ENCODE results near the gene SSMEM1.
"Not testable (repeated sequence)": the region's sequence is repeated elsewhere in the genome, so short reads cannot be mapped to it uniquely, and the experiment has no call there.

The SSMEM1 gene, protein sequence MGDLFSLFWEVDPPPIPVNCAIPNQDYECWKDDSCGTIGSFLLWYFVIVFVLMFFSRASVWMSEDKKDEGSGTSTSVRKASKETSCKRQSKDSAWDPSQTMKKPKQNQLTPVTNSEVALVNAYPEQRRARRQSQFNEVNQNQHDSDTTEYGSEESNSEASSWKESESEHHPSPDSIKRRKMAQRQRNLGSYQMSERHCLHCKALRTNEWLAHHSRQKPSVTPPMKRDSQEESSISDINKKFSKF

DNA sequence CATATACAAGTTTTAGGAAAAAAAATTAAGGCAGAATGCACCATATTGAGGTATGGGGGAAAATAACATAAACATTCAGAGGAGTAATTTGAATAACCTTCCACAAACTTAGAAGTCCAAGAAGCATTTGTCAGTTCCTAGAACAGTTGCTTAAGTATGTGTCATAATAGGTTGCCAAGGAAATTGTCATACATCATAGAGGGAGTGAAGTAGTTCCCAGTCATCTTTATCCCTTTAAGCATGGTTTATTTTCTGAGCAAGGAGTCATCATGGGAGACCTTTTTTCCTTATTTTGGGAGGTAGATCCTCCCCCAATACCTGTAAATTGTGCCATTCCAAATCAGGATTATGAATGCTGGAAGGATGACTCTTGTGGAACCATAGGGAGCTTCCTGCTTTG, at the start of gene SSMEM1:
Gene SSMEM1 (plus strand): TSS at position 219 of the 400 bp plus-strand sequence. CDS start 51 bp downstream, at position 270.
- DNase-seq: no peak

DNA sequence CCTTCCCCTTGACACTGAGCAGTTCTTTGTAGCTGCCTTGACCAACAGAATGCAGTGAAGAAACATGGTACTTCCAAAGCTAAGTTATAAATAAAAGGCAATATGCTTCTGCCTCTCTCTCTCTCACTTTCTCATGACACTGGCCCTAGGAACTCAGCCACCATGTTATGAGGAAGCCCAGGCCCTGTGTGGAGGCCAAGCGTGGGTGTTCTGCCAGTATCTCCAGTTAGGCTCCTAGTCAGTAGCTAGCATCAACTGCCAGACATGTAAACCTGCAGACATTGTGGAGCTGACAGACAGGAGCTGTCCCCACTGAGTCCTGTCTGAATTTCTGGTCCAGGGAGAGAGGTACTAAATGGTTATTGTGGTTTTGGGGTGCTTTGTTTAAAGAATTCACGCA, 47.6 kb upstream of the SSMEM1 start:
- DNase-seq: no peak

DNA sequence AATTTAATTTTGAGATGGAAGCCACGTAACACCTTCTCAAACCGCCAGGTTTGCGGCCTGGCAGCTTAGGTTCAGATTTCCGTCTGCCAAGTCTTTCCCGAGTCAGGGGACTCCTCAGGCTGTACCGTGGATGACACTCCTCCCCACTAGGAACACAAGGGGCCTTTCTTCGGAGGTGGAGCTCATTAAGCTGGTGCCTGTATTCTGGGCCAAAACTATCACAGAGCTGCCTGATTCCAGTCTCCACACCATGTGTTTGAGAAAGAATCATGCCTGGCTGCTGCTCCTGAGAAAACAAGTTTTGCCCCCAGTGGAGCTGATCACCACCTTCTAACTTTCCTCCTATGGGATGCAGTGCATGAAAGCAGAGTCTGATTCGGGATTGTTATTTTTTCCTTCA, 47.2 kb upstream of the SSMEM1 start:
- DNase-seq: no peak

DNA sequence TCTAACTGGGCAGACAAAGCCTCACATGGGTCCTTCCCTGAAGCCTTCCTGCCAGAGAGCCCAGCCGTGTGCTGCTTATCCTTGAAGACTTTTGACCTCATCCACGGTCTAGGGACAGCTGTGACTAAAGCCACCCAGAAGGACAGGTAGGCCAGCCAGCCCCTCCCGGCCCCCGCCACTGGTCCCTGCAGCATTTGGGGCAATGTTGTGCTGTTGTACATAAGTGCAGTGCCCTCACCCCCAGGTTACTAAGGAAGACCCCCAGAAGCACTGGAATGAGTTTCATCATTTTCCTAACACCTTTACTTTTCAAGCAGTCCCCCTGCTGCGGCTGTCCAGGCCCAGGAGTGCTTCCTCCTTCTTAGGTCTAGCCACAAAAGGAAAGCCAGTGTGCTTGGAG, 45.5 kb upstream of the SSMEM1 start:
- no peak for DNase-seq

DNA sequence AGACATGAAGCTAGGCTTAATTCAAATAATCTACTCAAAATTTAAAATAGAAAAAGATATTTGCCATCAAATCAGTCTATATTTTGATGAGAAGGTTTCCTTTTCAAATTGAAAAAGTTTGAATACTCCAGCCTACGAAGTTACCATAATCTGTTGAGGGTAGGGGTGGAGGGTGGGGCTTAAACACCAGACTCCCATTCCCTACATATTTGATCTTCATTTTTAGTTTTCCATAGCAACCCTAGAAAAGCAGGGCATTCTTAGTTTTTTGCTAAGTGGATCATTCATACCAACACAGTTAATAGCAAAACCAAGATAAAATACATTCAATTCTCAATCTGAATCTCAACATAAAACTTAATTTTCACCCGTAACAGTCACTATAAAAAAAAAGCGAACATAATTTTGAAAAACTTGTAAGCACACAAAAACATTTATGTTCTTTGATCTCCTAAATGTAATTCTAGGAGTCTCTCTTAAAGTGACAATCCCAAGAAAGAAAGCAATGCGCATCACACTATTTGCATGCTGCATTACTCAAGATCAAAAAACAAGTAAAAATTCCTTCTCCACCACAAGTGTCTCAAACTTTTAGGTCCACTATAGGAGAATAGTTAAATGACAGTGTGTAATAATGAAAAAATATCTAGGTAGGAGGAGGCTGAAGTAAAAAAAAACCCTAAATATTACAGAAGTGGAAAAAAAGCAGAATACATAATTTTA, 33.3 kb upstream of the SSMEM1 start:
- DNase-seq: no peak

DNA sequence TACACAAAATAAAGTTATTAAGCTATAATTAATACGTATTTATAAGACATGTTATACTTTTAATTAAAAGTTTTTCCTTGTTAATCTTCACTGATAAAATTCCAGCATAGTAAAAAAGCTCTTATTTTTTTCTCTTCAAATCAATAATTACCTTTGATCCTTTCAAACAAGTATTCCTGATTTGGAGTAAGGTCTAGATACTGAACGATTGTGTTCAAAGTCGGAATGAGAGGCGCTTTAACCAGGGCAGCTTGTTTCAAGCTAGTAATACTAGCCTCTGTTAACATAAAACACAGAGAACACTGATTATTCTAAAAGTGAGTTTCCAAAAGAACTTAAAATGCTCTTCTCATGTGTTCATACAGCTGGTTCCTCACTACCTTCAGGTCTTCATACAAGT, 29.4 kb upstream of the SSMEM1 start:
- DNase-seq: no peak

DNA sequence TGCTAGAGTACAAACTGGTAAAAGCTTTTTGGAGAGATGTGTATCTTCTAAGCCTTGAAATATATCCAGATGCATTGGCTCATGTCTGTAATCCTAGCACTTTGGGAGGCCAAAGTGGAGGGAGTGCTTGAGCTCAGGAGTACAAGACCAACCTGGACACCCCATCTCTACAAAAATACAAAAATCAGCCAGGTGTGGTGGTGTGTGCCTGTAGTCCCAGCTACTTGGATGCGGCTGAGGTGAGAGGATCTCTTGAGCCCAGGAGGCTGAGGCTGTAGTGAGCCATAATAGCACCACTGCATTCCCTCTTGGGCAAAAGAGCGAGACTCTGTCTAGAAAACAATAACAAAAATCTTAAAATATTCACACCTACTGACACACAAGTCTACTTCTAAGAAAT, 28.0 kb upstream of the SSMEM1 start:
- DNase-seq: no peak

DNA sequence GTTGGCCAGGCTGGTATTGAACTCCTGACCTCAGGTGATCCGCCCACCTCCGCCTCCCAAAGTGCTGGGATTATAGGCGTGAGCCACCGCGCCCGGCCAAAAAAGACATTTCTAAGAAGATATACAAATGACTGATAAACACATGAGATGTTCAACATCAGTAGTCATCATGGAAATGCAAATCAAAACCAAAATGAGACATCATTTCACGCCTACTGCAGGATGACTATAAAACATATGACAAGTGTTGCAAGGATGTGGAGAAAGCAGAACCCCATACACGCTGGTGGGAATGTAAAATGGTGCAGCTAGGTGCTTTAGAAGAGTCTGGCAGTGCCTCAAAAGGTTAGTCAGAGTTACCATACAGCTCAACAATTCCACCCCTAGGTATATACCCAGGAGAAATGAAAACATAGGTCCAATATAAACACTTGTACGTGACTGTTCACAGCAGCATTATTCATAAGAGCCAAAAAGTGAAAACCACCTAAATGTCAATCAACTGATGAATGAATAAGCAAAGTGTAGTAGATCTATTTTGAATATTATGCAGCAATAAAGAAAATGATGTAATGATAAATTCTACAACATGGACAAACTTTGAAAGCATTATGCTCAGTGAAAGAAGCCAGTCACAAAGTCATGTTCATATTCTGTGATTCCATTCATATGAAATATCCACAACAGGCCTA, 26.9 kb upstream of the SSMEM1 start:
- DNase-seq: no peak

DNA sequence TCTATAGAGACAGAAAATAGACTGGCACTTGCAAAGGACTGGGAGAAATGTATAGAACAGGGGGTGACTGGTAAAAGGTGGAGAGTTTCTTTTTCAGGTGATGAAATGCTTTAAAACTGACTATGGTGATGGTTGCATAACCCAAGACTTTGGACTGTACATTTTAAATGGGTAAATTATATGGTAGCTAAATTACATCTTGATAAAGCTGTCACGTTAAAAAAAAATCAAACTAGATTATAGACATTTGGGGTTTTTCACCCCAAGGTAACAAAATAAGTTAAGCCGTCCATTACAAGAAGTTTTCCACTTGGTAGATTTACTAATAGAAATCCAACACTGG, 26.4 kb upstream of the SSMEM1 start:
- DNase-seq: no peak

DNA sequence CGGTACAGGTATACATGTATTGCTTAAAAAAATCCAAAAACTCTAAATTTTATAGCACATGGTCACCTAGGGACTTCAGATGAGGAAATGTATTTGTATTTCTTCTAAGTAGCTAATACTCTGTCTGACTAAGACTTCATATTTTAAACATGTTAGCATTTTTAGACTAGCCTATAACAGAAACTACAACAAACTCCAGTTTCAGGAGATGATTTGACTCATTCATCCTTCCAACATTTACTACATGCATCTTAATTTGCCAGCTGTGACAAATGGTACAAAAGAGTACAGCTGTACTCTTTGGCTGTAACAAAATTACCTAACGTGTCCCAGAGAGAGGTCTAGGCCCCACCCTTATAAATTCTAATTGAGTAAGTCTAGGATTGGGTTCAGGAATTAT, 24.7 kb upstream of the SSMEM1 start:
- no peak for DNase-seq

DNA sequence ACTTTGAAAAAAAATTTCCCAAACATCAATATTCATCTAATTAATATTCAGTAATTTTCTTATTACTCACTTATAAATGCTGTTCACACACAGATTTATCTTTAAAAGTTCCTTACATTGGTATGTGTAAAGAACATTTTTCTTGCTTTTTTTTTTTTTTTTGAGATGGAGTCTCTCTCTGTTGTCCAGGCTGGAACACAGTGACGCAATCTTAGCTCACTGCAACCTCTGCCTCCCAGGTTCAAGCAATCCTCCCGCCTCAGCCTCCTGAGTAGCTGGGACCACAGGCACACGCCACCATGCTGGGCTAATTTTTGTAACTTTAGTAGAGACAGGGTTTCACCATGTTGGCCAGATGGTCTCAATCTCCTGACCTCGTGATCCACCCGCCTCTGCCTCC, 23.3 kb upstream of the SSMEM1 start:
- DNase-seq: not testable (repeated sequence)

DNA sequence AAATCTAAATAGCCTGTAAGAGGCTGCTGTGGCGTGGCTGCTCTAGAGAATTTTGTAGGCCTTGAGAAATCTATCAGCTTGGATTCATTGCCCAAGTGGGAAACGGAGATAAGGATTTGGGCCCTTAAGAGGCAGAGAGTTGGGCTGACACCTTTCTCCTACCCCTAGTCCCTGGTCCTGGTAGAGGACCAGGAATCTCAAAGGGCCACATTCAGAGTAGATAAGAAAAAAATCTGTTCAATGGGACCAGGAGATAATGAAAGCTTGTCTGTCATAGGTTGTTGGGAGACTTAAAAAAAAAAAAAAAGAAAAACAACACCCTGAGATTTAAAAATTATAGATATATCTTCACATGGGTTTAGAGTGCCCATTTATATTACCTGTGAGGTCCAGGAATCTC, 20.3 kb upstream of the SSMEM1 start:
- no peak for DNase-seq

DNA sequence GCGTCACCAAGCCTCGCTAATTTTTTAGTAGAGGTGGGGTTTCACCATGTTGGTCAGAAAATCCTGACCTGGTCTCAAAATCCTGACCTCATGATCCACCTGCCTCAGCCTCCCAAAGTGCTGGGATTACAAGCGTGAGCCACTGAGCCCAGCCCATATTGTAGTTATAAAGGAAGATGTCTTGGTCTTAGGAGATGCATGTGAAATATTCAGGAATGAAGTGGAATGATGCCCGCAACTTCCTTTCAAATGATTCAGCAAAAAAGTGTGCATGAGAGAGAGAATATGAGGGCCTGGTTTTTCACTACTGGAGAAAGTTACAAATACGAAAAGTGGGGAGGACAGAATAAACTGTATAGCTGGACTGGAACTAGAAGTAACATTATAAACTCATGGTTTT, 18.3 kb upstream of the SSMEM1 start:
- no peak for DNase-seq

DNA sequence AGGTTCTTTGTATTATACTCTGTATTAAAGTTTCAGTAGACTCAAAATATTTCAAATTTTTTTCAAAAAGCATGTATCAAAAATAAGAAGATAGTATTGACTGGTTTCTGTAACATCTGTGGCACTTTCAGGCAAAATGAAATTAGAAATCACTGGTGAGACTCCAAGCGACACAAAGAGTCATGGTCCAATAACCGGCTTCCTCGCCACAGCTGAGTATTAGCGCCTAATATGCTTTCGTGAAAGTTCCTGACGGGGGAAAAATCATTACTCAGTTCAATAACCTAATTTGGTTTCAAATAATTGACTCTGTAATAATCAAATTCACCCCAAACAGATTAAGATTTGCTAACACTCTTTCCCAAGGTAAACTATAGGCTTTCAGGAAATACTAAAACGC, 15.9 kb upstream of the SSMEM1 start:
- no peak for DNase-seq

DNA sequence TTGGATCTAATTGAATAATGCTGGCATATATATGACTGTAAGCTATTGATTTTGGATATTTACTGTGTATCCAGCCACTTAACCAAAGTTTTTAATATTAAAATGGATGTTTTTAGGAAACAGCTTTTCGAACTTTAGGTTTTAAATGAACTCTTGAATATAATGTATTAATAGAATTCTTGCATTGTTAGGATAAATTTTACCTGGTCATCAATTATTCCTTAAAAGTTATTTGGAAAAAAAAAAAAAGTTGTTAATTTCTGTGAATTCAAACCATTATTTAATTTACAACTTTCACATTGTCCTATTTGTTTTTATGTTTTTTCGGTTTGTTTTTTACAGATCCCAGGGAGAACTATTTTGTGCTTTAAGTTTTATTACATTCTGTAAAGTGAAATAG, 12.3 kb upstream of the SSMEM1 start:
- no peak for DNase-seq

DNA sequence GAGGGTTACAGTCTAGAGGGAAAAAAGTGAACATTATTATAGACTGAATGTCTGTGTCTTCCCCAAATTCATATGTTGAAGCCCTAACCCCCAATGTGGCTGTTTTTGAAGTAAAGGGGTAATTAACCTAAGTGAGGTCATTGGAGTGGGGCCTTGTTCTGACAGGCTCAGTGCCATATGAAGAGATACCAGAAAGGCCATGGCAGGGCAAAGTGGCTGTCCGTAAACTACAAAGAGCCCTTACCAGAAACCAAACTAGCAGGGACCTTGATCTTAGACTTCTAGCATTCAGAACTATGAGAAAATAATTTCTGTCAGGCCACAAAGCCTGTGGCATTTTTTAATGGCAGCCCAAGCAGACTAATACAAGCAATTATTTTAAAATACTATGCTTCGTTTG, 11.2 kb upstream of the SSMEM1 start:
- DNase-seq: no peak

DNA sequence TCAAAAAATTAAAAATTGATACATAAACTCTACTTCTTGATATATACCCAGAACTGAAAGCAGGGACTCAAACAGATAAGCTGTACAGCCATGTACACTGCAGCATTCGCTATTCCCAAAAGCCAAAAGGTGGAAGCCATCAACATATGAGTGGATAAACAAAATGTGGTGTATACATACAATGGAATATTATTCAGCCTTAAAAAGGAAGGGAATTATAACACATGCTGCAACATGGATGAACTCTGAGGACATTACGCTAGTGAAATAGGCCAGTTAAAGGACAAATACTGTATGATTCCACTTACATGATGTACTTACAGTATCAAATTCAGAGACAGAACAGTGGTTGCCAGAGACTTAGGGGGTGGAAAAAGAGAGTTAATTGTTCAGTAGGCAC, 10.6 kb upstream of the SSMEM1 start:
- DNase-seq: no peak

DNA sequence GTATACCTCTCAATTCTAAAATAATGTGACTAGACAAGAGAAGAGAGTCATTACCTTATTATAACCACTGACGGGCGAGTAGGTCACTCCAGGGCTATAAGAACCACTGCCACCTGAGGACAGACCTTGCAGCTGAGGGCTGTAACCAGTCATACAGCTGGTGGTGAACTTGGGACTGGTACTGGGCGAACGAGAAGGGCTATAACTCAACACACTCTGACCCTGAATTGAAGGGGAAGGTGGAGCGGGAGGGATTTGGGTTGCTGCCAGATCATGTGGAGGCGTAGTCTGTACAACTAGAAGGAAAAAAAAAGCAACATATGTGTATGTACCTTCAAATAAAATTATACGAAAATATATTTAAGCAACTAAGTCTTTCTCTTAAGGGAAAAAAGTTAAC, 5.9 kb upstream of the SSMEM1 start:
- DNase-seq: no peak

DNA sequence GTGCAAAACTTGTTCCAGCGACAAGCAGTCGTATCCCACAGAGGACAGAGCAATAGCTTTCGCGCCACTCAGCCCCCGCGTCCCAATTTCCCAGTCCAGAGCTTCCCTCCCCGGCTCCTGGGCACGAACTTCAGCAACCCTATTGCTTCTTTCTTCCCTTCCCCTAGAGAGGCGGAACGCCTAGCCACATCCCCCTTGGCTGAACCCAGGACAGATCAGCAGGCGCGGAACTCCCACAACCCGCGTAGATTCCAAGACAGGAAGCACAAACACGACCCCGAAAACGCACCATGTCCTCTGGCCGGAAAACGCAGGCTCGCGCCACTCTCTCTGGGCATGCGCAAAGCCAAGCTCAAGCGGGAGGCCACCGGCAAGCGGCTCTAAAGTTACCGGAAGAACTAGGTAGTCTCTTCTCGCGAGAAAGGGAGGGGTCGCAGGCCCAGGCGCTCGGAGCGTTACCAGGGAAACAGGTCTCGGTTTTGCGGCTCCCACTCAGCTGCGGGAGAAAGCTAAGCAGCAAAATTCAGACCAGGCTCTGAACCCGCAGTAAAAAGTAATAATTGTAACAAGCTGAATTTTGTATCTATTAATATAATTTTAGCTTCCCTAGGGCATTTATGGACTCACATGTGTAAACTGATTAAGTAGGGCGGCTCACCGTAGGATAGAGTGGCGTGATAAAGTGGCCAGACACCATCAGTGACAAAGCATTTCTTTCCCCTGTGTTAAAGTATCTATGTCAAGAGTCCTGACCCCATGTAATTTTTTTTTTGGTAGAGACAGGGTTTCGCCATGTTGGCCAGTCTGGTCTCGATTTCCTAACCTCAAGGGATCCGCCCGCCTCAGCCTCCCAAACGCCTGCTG, 2.3 kb upstream of the SSMEM1 start, which contains the start of gene TMEM209:
Gene TMEM209 (minus strand): TSS at position 323 of the 864 bp plus-strand sequence. CDS start 31 bp downstream, at position 292.
- DNase-seq: peak; percentile 90

DNA sequence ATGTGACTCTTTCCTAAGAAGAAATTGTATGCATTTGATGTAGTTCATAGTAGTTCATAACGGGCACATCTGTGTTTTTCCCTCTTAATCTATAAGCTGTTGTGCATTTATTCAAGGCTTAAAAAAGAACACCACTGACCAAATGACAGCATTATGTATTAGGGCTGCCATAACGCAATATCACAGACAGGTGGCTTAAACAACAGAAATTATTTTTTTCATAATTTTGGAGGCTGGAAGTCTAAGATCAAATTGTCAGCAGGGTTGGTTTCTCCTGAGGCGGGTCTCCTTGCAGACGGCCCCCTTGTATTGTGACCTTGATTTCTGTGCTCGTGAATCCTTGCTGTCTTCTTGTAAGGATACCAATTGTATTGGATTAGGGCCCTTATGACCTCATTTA, 627 bp upstream of the SSMEM1 start:
- no peak for DNase-seq

DNA sequence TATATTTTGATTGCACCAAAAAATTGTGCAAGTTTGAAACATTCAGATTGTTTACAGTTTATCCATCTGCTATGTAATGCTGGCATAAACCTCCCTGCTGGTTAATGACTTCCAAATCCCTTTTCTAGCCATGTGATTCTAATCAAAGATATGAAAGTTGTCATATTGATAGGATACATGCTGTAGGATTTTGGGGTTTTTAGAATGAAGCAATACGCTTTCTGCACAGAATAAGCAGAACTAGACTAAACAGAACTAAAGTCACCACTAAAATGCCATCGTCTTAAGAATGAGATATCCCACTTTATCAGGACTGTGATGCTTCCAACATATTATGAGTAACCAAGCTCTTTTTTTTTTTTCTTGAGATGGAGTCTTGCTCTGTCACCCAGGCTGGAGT, 856 bp downstream of the SSMEM1 start:
- DNase-seq: no peak

DNA sequence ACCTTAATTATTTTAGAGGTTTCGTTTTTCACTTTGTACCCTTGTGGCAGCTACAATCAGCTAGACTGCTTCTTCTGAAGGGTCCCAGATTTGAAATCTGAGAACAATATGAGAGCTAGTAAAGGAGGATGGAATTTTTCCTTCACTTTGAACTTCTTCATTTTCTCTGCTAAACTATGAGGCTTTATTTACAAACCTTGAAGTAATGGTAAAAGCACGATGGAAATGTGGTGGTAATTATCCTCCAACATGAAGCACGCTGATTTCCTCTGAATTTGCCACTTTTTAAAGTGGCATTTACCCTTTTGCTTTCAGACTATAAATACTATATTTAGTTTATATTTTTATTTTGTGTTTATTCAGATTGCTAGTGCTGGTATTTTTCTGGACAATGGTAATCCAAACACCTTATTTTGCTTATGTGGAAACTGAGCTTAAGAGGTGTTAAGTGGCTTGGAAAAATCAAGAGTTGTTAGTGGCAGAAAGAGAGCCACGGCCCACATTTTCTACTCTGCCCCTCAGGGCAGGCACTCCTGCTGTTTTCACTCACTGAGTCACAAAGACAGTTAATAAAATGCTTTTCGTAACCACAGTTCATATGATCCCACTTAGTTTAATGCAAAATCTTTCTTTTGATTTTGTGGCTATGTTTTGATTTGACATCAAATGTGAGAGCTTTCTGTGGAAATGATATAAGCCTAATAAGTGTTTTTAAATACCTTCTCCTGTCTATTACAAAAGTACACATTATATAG, 2.7 kb downstream of the SSMEM1 start:
- no peak for DNase-seq

DNA sequence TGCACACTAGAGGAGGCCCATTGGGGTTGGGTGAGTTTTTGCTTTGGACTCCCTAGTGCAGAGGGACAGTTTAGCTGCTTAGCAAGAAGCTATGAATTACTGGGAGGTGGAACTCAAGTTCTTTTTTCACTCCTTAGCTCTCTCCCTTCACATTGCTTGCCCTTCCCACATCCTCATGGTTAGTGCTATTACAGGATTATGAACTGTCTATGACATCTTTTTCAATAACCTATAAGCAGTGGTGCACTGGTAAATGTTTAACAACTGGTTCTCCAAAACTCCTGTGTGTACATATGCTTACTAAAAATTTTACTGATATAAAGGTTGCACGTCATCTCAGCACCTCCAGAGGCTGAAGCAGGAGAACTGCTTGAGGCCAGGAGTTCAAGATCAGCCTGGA, 6.2 kb downstream of the SSMEM1 start:
- DNase-seq: no peak
